K562 (cell line): ENCODE data around the gene TRIP10.

Source experiments
- EHMT2 ChIP-seq: fragments of 450-650 bp; IDR thresholded peaks from 2 replicates; pipeline ENCODE4 v1.6.1; 2018; ENCODE audit warnings: antibody characterized with exemption
- JUND ChIP-seq, 2 experiments: IDR thresholded peaks; 2 replicates in 1 of 2; 3 replicates in 1 of 2; pipeline ENCODE4 v1.6.1; 2011; ENCODE audit warnings: borderline replicate concordance in 2 of 2, low read depth in 2 of 2, low read length in 2 of 2, improper control_type of control experiment in 1 of 2, missing biosample characterization in 1 of 2, missing genetic modification characterization in 1 of 2, missing genetic modification reagents in 1 of 2
- TF ChIP-seq, protein P1 (sequence below): fragments of 250-450 bp; sonication (Bioruptor Pico); IDR thresholded peaks from 2 replicates; pipeline ENCODE4 v1.8.0; 2021; ENCODE audit warnings: moderate library complexity, mild to moderate bottlenecking, inconsistent platforms
- TF ChIP-seq, protein P2 (sequence below): fragments of 250-450 bp; sonication (Bioruptor Pico); IDR thresholded peaks from 2 replicates; pipeline ENCODE4 v1.5.1; 2021; ENCODE audit warnings: mild to moderate bottlenecking
- TF ChIP-seq, protein P3 (sequence below), 3 experiments: IDR thresholded peaks in 2 of 3; conservative IDR thresholded peaks in 1 of 3; 2 replicates each; pipeline ENCODE4 v1.5.1; 2011 to 2012; ENCODE audit warnings: low read length in 3 of 3, mild to moderate bottlenecking in 3 of 3, control low read depth in 2 of 3, improper control_type of control experiment in 1 of 3, inconsistent platforms in 1 of 3, low read depth in 1 of 3, mixed read lengths in 1 of 3, moderate library complexity in 1 of 3; ENCODE audit not compliant: insufficient read depth in 2 of 3

DNA sequence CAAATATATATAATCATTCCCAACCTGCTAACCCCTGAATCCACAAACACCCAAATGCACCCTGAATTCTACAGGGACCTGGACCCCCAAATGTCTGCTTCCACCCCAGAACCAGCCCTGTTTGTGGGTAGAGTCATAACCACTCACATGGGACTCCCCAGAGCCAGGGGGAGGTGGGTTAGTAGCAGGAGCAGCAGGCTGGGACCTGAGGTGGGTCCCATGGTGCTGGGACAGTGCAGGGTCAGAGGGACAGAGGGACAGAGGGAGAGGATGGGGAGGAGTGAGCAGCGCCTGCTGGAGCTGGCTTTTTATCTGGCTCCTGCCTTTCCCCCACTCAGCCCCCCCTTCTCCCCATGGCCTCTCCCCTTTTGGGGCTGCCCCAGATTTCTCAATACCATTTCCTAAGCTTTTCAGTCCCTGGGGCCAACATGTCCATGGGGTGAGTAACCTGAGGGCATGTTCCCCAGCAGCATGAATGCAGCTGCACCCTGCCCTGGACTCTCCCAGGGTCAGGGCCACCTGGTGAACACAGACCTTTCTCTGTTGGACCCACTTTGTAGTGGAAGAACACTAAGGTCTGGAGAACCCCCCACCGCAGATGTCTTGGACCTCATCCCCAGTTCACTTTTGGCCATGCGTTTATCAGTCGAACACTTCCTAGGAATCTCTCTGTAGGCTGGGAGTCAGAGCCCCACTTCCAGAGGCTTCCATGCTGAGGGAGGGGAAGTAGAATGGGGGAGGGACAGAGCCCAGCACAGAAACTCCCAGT is 18.9 kb upstream of the TRIP10 start, which contains the start of gene C3:
- TF ChIP-seq EHMT2 (no peak), JUND (IDR thresholded peaks at IDR 0.05; ENCODE audit: borderline replicate concordance, low read depth, low read length) (no peak), JUND (tag; IDR thresholded peaks at IDR 0.05; ENCODE audit: borderline replicate concordance, low read depth, low read length) (no peak)
- TF ChIP-seq, protein P1, sequence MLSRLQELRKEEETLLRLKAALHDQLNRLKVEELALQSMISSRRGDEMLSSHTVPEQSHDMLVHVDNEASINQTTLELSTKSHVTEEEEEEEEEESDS (CRISPR knock-in tag) = no peak
- TF ChIP-seq, protein P2, sequence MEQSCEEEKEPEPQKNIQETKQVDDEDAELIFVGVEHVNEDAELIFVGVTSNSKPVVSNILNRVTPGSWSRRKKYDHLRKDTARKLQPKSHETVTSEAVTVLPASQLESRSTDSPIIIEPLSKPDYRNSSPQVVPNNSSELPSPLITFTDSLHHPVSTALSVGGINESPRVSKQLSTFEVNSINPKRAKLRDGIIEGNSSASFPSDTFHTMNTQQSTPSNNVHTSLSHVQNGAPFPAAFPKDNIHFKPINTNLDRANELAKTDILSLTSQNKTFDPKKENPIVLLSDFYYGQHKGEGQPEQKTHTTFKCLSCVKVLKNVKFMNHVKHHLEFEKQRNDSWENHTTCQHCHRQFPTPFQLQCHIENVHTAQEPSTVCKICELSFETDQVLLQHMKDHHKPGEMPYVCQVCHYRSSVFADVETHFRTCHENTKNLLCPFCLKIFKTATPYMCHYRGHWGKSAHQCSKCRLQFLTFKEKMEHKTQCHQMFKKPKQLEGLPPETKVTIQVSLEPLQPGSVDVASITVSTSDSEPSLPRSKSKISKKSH (CRISPR knock-in tag) = no peak
- TF ChIP-seq, protein P3, sequence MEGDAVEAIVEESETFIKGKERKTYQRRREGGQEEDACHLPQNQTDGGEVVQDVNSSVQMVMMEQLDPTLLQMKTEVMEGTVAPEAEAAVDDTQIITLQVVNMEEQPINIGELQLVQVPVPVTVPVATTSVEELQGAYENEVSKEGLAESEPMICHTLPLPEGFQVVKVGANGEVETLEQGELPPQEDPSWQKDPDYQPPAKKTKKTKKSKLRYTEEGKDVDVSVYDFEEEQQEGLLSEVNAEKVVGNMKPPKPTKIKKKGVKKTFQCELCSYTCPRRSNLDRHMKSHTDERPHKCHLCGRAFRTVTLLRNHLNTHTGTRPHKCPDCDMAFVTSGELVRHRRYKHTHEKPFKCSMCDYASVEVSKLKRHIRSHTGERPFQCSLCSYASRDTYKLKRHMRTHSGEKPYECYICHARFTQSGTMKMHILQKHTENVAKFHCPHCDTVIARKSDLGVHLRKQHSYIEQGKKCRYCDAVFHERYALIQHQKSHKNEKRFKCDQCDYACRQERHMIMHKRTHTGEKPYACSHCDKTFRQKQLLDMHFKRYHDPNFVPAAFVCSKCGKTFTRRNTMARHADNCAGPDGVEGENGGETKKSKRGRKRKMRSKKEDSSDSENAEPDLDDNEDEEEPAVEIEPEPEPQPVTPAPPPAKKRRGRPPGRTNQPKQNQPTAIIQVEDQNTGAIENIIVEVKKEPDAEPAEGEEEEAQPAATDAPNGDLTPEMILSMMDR (IDR thresholded peaks at IDR 0.05 in 2 of 3, conservative IDR thresholded peaks at IDR 0.05 in 1 of 3; ENCODE audit: insufficient read depth in 2 of 3, low read depth in 1 of 3, low read length in 3 of 3) = no peak
